ENCODE results near the gene GEMIN5. TPM values are rescaled to one million over a fixed set of nuclear protein-coding genes. Genes with fewer than 3 reads are reported as not detected.

Gene GEMIN5
- total RNA-seq, 6 experiments from 2014 or later = 16.5 to 22.5 (median 17.6) TPM

GRCh38 chr5:154900066-154900465, 37.9 kb downstream of the GEMIN5 start:
- no peak for DNase-seq
- TF ChIP-seq, protein P1, sequence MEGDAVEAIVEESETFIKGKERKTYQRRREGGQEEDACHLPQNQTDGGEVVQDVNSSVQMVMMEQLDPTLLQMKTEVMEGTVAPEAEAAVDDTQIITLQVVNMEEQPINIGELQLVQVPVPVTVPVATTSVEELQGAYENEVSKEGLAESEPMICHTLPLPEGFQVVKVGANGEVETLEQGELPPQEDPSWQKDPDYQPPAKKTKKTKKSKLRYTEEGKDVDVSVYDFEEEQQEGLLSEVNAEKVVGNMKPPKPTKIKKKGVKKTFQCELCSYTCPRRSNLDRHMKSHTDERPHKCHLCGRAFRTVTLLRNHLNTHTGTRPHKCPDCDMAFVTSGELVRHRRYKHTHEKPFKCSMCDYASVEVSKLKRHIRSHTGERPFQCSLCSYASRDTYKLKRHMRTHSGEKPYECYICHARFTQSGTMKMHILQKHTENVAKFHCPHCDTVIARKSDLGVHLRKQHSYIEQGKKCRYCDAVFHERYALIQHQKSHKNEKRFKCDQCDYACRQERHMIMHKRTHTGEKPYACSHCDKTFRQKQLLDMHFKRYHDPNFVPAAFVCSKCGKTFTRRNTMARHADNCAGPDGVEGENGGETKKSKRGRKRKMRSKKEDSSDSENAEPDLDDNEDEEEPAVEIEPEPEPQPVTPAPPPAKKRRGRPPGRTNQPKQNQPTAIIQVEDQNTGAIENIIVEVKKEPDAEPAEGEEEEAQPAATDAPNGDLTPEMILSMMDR (IDR thresholded peaks at IDR 0.05) = no peak
- Mint-ChIP-seq H3K27me3 (ENCODE audit: insufficient read depth) (no peaks in the 10 kb centered on the region), H3K27ac (peak overlapping the region; percentile 33; the same call in 1 of the 2 replicates), H3K36me3 (ENCODE audit: low read depth) (peaks cover 22% of the 10 kb centered on the region), H3K4me1 (ENCODE audit: low read depth) (peaks cover 9% of the 10 kb centered on the region; the same call in 1 of the 2 replicates), H3K4me3 (no peak overlapping the region), H3K9me3 (no peaks in the 10 kb centered on the region)

DNA sequence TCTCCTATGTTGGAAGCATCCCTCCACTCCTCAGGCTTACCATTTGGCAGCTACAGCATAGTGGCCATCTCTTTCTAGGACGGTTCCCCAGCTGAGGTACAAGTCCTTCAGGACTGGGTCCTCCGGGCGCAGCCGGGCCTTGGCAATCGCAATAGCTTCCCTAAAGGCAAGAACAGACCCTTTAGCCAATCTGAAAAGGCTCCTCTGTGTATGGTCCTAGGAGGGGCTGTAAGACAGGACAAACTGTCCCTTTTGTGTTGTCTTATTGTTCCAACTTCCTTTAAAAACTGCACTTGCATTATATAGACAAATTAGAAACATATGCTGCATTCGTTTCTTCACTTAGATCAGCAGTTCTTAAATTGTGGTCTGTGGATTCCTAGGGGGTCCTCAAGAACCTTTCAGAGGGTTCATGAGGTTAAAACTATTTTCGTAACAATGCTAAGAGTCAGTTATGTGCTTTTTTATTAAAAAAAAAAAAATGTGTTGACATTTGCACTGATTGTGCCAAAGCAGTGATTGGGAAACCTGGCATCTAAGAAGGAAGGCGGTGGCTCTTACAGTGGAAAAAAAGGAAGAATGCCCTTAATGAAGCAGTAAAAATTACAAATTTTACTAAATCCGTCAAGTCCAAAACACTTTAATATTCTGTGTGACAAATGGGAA, 38.7 kb downstream of the GEMIN5 start:
- no peak for DNase-seq
- H3K27ac Mint-ChIP-seq = no peak overlapping the region
- no peaks in the 10 kb centered on the region for H3K9me3 Mint-ChIP-seq
- TF ChIP-seq, protein P1 (IDR thresholded peaks at IDR 0.05) = no peak
- H3K27me3 Mint-ChIP-seq (ENCODE audit: insufficient read depth) = no peaks in the 10 kb centered on the region; the same call in 1 of the 2 replicates
- H3K36me3 Mint-ChIP-seq (ENCODE audit: low read depth) = peaks cover 16% of the 10 kb centered on the region
- H3K4me1 Mint-ChIP-seq (ENCODE audit: low read depth) = peaks cover 9% of the 10 kb centered on the region; the same call in 1 of the 2 replicates
- H3K4me3 Mint-ChIP-seq = no peak overlapping the region

GRCh38 chr5:154898210-154898609, 39.8 kb downstream of the GEMIN5 start:
- Mint-ChIP-seq H3K4me3 (no peak overlapping the region), H3K36me3 (ENCODE audit: low read depth) (peaks cover 16% of the 10 kb centered on the region), H3K27ac (no peak overlapping the region), H3K9me3 (no peaks in the 10 kb centered on the region), H3K4me1 (ENCODE audit: low read depth) (peaks cover 9% of the 10 kb centered on the region; the same call in 1 of the 2 replicates), H3K27me3 (ENCODE audit: insufficient read depth) (no peaks in the 10 kb centered on the region; the same call in none of the 2 replicates)
- DNase-seq = no peak
- TF ChIP-seq, protein P1 (IDR thresholded peaks at IDR 0.05) = no peak

- TF ChIP-seq, protein P1 (IDR thresholded peaks at IDR 0.05) = no peak
- no peak for DNase-seq
- Mint-ChIP-seq H3K27me3 (ENCODE audit: insufficient read depth) (no peaks in the 10 kb centered on the region; the same call in none of the 2 replicates), H3K4me3 (no peak overlapping the region), H3K27ac (no peak overlapping the region), H3K4me1 (ENCODE audit: low read depth) (peaks cover 9% of the 10 kb centered on the region; the same call in 1 of the 2 replicates), H3K36me3 (ENCODE audit: low read depth) (peaks cover 13% of the 10 kb centered on the region), H3K9me3 (no peaks in the 10 kb centered on the region)
These were observed 41.3 kb downstream of the GEMIN5 start for GRCh38 chr5:154896562-154897165.

DNA sequence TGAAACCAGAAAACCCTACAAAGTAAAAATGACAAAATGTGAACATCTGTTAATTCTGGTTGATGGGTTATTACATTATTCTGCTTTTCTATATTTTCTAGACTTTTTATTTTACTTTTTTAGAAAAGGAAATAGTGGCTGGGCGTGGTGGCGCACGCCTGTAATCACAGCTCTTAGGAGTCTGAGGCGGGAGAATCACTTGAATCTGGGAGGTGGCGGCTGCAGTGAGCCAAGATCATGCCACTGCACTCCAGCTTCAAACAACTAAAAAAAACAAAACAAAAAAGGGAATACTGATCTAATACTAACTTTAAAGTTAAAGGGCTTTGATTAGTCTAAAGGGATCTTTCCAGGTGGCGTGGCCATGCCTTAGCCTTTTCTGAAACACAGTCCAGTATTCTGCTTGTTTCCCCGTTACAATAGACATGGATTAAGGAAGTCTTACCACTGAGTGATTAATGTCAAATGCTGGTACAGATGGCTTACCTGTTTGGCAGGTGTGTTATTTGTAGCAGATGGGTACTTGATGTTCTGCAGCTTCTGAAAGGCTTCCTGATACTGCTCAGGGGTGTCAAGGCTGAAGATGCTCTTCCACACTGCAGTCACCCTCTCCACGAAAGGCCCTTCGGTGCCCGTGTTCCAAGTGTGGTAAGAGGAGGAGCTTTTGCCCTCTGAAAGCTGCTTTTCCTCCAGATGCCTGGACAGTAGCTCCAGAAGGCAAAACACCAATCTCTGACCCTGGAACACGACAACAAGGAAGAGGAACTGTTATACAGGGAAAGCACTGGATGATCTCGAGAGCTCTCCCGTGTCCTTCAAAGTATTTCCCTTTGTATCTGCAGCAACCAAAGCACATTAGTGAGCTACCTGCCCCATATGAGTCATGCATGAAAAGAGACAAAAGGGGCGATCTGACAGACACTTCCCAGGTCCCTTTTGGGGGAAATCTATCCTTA, 42.1 kb downstream of the GEMIN5 start:
- Mint-ChIP-seq H3K9me3 (no peaks in the 10 kb centered on the region), H3K27ac (no peak overlapping the region), H3K27me3 (ENCODE audit: insufficient read depth) (no peaks in the 10 kb centered on the region; the same call in none of the 2 replicates), H3K4me3 (no peak overlapping the region), H3K36me3 (ENCODE audit: low read depth) (peaks cover 18% of the 10 kb centered on the region), H3K4me1 (ENCODE audit: low read depth) (peaks cover 9% of the 10 kb centered on the region; the same call in 1 of the 2 replicates)
- TF ChIP-seq, protein P1 (IDR thresholded peaks at IDR 0.05) = no peak
- no peak for DNase-seq
